Neural progenitor cell (in vitro differentiated cells): ENCODE measurements around the gene INCENP. TPM values are rescaled to one million over a fixed set of nuclear protein-coding genes. Genes with fewer than 3 reads are reported as not detected.
"Not testable (repeated sequence)": the region's sequence is repeated elsewhere in the genome, so short reads cannot be mapped to it uniquely, and the experiment has no call there.

Experiments used
- DNase-seq: peaks from one replicate; pipeline ENCODE4 v3.0.0-alpha.2; 2016; ENCODE audit warnings: low spot score
- H2AFZ ChIP-seq: fragments of 200-600 bp; sonication (generic); replicated peaks from 2 replicates; pipeline ENCODE4 v1.6.1; 2016; ENCODE audit warnings: antibody characterized with exemption
- H3F3A ChIP-seq: fragments of 200-600 bp; sonication (generic); 2 replicates; pipeline ENCODE4 v1.6.1; 2016; ENCODE audit warnings: antibody characterized with exemption, low read depth
- H3K27ac ChIP-seq: fragments of 200-600 bp; sonication (generic); 2 replicates; pipeline ENCODE4 v1.5.1; 2016; ENCODE audit warnings: mild to moderate bottlenecking
- H3K27me3 ChIP-seq: fragments of 200-600 bp; sonication (generic); 2 replicates; pipeline ENCODE4 v1.6.1; 2016; ENCODE audit warnings: mild to moderate bottlenecking, moderate library complexity
- H3K36me3 ChIP-seq: fragments of 200-600 bp; sonication (generic); 2 replicates; pipeline ENCODE4 v1.5.1; 2016
- H3K4me1 ChIP-seq: fragments of 200-600 bp; sonication (generic); 2 replicates; pipeline ENCODE4 v1.6.1; 2016; ENCODE audit warnings: mixed run types
- H3K4me2 ChIP-seq: fragments of 200-600 bp; sonication (generic); 2 replicates; pipeline ENCODE4 v1.6.1; 2016
- H3K4me3 ChIP-seq: fragments of 200-600 bp; sonication (generic); 2 replicates; pipeline ENCODE4 v1.5.1; 2016
- H3K79me2 ChIP-seq: fragments of 200-600 bp; sonication (generic); 2 replicates; pipeline ENCODE4 v1.6.1; 2016; ENCODE audit warnings: low read depth
- H3K9ac ChIP-seq: fragments of 200-600 bp; sonication (generic); 2 replicates; pipeline ENCODE4 v1.6.1; 2016
- H3K9me3 ChIP-seq: fragments of 200-600 bp; sonication (generic); 2 replicates; pipeline ENCODE4 v1.5.1; 2016; ENCODE audit warnings: low read depth
- H4K20me1 ChIP-seq: fragments of 200-600 bp; sonication (generic); 2 replicates; pipeline ENCODE4 v1.6.1; 2016; ENCODE audit warnings: low read depth
- H3K27ac Mint-ChIP-seq: 3 replicates; pipeline ENCODE4 v1.8.0; 2021; ENCODE audit warnings: mixed read lengths
- H3K27me3 Mint-ChIP-seq: 2 replicates; pipeline ENCODE4 v1.8.0; 2022; ENCODE audit warnings: low read depth, mild to moderate bottlenecking, inconsistent platforms, moderate library complexity, mixed read lengths; ENCODE audit not compliant: insufficient read depth
- H3K36me3 Mint-ChIP-seq: 3 replicates; pipeline ENCODE4 v1.8.0; 2021; ENCODE audit warnings: mixed read lengths
- H3K4me1 Mint-ChIP-seq: 3 replicates; pipeline ENCODE4 v1.8.0; 2021; ENCODE audit warnings: mixed read lengths
- H3K4me3 Mint-ChIP-seq: 3 replicates; pipeline ENCODE4 v1.8.0; 2021; ENCODE audit warnings: mild to moderate bottlenecking, moderate library complexity, mixed read lengths
- H3K9me3 Mint-ChIP-seq: 3 replicates; pipeline ENCODE4 v1.8.0; 2020; ENCODE audit warnings: mixed read lengths
- CTCF ChIP-seq: fragments of 200-600 bp; sonication (generic); IDR thresholded peaks from 2 replicates; pipeline ENCODE4 v1.5.1; 2017; ENCODE audit warnings: antibody characterized with exemption, mild to moderate bottlenecking
- EZH2 ChIP-seq: fragments of 200-600 bp; sonication (generic); IDR thresholded peaks from 2 replicates; pipeline ENCODE4 v1.6.1; 2017; ENCODE audit warnings: antibody characterized with exemption, mild to moderate bottlenecking, moderate library complexity
- EZH2phosphoT487 ChIP-seq: fragments of 200-600 bp; sonication (generic); IDR thresholded peaks from 2 replicates; pipeline ENCODE4 v1.6.1; 2017; ENCODE audit warnings: antibody characterized with exemption
- total RNA-seq: library from RNA; depleted of rRNA; stranded (reverse); fragments of >200 nt; gene quantifications from 2 replicates; pipeline ENCODE4 v1.2.3, GENCODE V29; 2015; ENCODE audit warnings: low replicate concordance

Gene INCENP
- total RNA-seq, 1 donor from 2014 or later, result 73.9 TPM

DNA sequence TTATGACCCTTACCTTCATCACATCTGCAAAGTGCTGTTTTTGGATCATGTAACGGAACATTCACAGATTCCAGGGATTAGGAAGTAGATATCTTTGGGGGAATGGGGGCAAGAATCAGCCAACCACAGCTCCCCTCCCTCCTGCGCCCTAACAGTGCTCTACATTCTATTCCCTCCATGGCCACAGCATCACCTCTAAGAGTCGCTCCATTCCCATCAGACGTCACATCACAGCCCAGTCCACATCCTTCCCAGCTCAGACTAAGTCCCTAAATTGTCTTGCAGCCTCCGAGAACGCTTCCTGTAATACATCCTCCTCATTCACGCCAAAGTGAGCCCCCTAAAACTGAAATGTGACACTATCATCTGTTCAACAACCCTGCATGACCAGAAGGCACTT is 72.1 kb downstream of the INCENP start:
- H3K4me3 ChIP-seq, result no peak overlapping the region
- H3K4me1 ChIP-seq, result peaks cover 6% of the 10 kb centered on the region
- H3K9me3 ChIP-seq, result no peaks in the 10 kb centered on the region
- no peak overlapping the region for H3K4me2 ChIP-seq
- TF ChIP-seq CTCF (peak; percentile 14), EZH2phosphoT487 (no peak), EZH2 (no peak)
- no peak overlapping the region for H2AFZ ChIP-seq
- H3K79me2 ChIP-seq, result no peaks in the 10 kb centered on the region
- Mint-ChIP-seq H3K9me3 (no peaks in the 10 kb centered on the region), H3K27me3 (peaks cover 10% of the 10 kb centered on the region), H3K4me1 (peaks cover 13% of the 10 kb centered on the region), H3K36me3 (no peaks in the 10 kb centered on the region), H3K27ac (no peak overlapping the region), H3K4me3 (no peak overlapping the region)
- no peaks in the 10 kb centered on the region for H3K27me3 ChIP-seq
- H3K9ac ChIP-seq, result no peak overlapping the region
- no peak overlapping the region for H3K27ac ChIP-seq
- H4K20me1 ChIP-seq, result no peaks in the 10 kb centered on the region
- no peaks in the 10 kb centered on the region for H3F3A ChIP-seq
- peak; percentile 16 for DNase-seq
- no peaks in the 10 kb centered on the region for H3K36me3 ChIP-seq

DNA sequence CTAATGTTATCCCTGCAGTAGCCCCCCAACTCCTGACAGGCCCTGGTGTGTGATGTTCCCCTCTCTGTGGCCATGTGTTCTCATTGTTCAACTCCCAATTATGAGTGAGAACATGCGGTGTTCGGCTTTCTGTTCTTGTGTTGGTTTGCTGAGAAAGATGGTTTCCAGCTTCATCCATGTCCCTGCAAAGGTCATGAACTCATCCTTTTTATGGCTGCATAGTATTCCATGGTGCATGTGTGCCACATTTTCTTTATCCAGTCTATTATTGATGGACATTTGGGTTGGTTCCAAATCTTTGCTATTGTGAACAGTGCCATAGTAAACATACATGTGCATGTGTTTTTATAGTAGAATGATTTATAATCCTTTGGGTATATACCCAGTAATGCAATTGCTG is 73.6 kb downstream of the INCENP start:
- peaks cover 13% of the 10 kb centered on the region for H3K4me1 Mint-ChIP-seq
- H3K9me3 ChIP-seq, H3K79me2 ChIP-seq, H3K4me2 ChIP-seq, H3F3A ChIP-seq, H3K4me1 ChIP-seq, H3K27me3 Mint-ChIP-seq, H3K27me3 ChIP-seq, H3K9me3 Mint-ChIP-seq, H3K9ac ChIP-seq, H3K4me3 ChIP-seq, H3K36me3 Mint-ChIP-seq, H3K27ac Mint-ChIP-seq, H3K27ac ChIP-seq, DNase-seq, H4K20me1 ChIP-seq, H3K36me3 ChIP-seq, H2AFZ ChIP-seq, H3K4me3 Mint-ChIP-seq: not testable (repeated sequence)

DNA sequence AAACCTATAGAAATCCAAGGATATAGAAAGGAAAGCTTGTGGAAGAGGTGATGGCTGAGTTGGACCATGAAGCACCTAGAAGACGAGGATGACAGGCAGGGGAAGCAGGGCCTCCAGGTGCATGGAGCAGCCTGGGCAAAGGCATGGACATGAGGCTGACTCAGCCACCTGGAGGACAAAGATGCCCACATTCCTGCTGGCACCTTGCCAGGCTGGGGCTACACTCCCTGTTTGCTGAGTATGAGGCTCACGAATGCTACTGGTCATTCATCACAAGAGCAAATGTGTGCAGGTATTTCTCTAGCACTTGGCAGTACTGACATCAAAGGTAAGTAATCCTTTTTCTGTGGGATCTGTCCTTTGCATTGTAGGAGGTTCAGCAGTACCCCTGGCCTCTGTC is 77.6 kb downstream of the INCENP start:
- H3K4me2 ChIP-seq, result no peak overlapping the region
- no peaks in the 10 kb centered on the region for H3K27me3 ChIP-seq
- no peak overlapping the region for H3K27ac ChIP-seq
- Mint-ChIP-seq H3K27ac (peak overlapping the region; percentile 43), H3K4me1 (no peaks in the 10 kb centered on the region), H3K36me3 (no peaks in the 10 kb centered on the region), H3K9me3 (no peaks in the 10 kb centered on the region), H3K4me3 (no peak overlapping the region), H3K27me3 (no peaks in the 10 kb centered on the region)
- H4K20me1 ChIP-seq, result no peaks in the 10 kb centered on the region
- H3K9ac ChIP-seq, result no peak overlapping the region
- no peak overlapping the region for H2AFZ ChIP-seq
- no peaks in the 10 kb centered on the region for H3K79me2 ChIP-seq
- no peaks in the 10 kb centered on the region for H3K9me3 ChIP-seq
- no peak for DNase-seq
- no peak for TF ChIP-seq EZH2phosphoT487
- no peak for TF ChIP-seq EZH2
- TF ChIP-seq CTCF, result no peak
- H3K4me3 ChIP-seq, result no peak overlapping the region
- H3K4me1 ChIP-seq, result no peaks in the 10 kb centered on the region
- no peaks in the 10 kb centered on the region for H3K36me3 ChIP-seq
- H3F3A ChIP-seq, result no peaks in the 10 kb centered on the region

Other genes with a start within 250 kb of the INCENP start
- gene FADS3, start 232.5 kb upstream of the INCENP start, total RNA-seq, result 10.1 and 28.7 TPM in 2 replicates
- gene RAB3IL1, start 206.4 kb upstream of the INCENP start, total RNA-seq, result 1.4 TPM in 2 replicates
- gene BEST1, start 173.7 kb upstream of the INCENP start, total RNA-seq, result 0.15 TPM in 1 of 2 replicates, not detected in the other
- gene FTH1, start 156.4 kb upstream of the INCENP start, total RNA-seq, result 649 and 846 TPM in 2 replicates
- not detected in 2 replicates for gene SCGB1D1, start 66.2 kb downstream of the INCENP start, total RNA-seq
- not detected in 2 replicates for gene SCGB2A1, start 84.7 kb downstream of the INCENP start, total RNA-seq
- not detected in 2 replicates for gene SCGB1D2, start 118.2 kb downstream of the INCENP start, total RNA-seq
- gene SCGB2A2, start 146.1 kb downstream of the INCENP start, total RNA-seq, result not detected in 2 replicates
- gene SCGB1D4, start 175.1 kb downstream of the INCENP start, total RNA-seq, result not detected in 2 replicates
- gene ASRGL1, start 213.4 kb downstream of the INCENP start, total RNA-seq, result 44.5 and 56.8 TPM in 2 replicates